B cell (primary cell): ENCODE measurements around the gene SLC9A5.

ENCODE experiments used
- CTCF ChIP-seq: fragments of 200-600 bp; IDR thresholded peaks from one replicate; pipeline ENCODE4 v1.8.0; 2022; ENCODE audit warnings: antibody characterized with exemption, mild to moderate bottlenecking
- EZH2 ChIP-seq: IDR thresholded peaks from 2 replicates; pipeline ENCODE4 v1.6.1; 2012; ENCODE audit warnings: borderline replicate concordance, low read depth, mild to moderate bottlenecking, moderate library complexity, low read length; ENCODE audit not compliant: insufficient read depth, poor library complexity, severe bottlenecking

- TF ChIP-seq CTCF (no peak), EZH2 (no peak)
Measured at GRCh38 chr16:67302970-67303369, 54.2 kb downstream of the SLC9A5 start.
